GM18951 (cell line): ENCODE data around the gene SLC31A1.
"Not testable (repeated sequence)": the region's sequence is repeated elsewhere in the genome, so short reads cannot be mapped to it uniquely, and the experiment has no call there.

Source experiments
- POLR2A ChIP-seq: IDR thresholded peaks from 4 replicates; pipeline ENCODE4 v1.6.1; 2011; ENCODE audit warnings: mild to moderate bottlenecking; ENCODE audit not compliant: insufficient read length, insufficient read depth; ENCODE audit errors: extremely low read depth
- in situ Hi-C: fragments of 300-500 bp; cut with MboI; formaldehyde crosslinking; loops from one replicate; pipeline ENCODE4 v1.12.0; 2022; ENCODE audit warnings: low sequenced_read_pairs, mixed read lengths, inconsistent platforms; ENCODE audit not compliant: unreplicated experiment

SLC31A1 gene

DNA sequence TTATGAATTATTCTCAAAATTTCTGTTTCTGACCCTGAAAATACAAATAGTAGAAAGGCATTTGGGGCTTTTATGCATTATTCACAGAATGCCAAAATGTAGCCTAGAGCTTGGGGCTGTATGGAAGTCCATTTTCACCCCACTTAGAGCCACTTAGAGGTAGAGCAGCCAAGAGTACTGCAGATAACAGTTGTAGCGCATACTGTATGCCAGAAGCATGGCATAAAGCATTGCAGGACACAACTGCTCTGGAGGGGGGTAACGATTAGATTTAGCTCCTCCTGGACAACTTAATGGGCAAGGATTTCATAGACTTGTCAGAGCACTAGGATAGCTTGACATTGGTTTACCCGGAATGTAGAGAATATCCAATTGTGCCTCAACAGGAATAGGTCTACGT is 15.7 kb downstream of the SLC31A1 start:
- in situ Hi-C loops = no loop called here

GRCh38 chr9:113238202-113238858 is 17.0 kb downstream of the SLC31A1 start:
- in situ Hi-C loops = no loop called here
- TF ChIP-seq POLR2A = no peak

More for the DNA sequence above, 15.7 kb downstream of the SLC31A1 start:
- no peak for TF ChIP-seq POLR2A

DNA sequence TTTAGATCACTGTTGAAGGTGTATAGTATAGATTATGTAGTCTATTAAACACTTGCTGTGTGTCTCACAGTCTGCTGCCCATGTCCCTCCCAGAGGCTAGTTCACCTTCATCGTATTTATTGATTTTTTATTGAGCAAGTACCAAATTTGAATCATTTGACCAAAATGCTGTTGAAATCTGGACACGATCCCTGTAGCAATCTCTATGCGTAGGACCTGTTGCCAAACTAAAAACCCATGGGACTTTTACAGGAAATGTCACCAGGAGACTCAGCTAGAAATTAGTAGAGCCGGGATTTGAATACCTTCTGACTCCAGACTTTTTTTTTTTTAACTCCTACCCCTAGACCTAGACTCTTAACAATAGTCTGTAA is 17.5 kb downstream of the SLC31A1 start:
- in situ Hi-C loops = no loop called here
- TF ChIP-seq POLR2A = no peak

DNA sequence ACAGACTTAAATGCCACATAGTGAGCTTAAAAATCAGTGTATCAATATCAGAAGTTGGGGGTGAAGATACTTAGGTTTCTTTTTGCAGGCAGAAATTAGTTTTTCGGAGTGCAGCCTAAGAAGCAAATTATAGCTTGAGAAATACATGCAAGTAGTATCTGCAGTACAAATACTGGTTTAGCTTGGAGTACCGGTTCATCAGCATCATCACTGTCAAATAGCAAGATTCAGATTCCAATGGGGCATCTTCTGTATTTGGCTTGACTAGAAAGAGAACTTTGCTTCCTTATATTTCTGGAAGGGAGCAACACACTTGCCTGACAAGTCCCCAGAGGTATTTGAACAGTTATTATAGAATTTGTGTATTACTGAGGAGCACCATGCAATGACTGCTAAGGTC is 19.8 kb downstream of the SLC31A1 start:
- TF ChIP-seq POLR2A = no peak
- in situ Hi-C loops = no loop called here

- in situ Hi-C loops = no loop called here
- no peak for TF ChIP-seq POLR2A
Measured at GRCh38 chr9:113244556-113244955, 23.2 kb downstream of the SLC31A1 start.

GRCh38 chr9:113245894-113246293 is 24.6 kb downstream of the SLC31A1 start:
- TF ChIP-seq POLR2A = no peak
- in situ Hi-C loops = no loop called here

DNA sequence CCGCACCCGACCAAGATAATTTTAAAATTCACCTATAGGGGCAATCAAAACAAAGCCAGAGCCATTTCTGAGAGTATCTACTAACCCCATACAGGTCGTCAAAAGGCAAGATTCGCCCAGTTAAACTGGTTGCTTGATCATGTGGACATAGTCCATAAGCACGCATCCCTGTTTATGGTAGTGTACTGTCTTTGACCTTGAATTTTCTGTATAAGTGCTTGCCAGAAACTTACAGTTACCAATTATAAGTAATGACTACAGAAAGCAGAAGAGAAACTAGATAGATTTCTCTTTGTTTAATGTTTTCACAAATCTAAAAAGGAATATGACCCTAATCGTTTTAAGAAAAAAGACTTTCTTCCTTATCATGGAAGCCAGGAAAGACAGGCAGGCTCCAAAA is 25.6 kb downstream of the SLC31A1 start:
- in situ Hi-C loops = no loop called here
- no peak for TF ChIP-seq POLR2A

DNA sequence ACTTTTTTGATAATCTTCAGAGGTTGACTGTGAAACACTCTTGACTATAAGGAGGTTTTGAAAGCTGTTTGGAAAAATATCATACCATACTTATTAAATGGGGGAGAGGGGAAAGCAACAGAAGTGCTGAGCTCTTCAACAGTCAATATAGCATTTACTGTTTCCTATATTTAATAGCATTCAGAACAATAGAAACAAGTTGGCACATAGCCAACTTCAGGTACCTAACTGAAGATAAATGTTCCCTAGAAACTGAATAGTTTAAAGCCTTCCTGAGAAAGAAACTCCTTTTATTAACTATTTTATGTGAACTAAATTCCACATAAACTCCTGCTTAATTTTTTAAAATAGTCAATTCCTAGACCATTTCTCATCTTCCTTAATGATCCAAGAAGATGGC is 26.3 kb downstream of the SLC31A1 start:
- no peak for TF ChIP-seq POLR2A
- in situ Hi-C loops = no loop called here

DNA sequence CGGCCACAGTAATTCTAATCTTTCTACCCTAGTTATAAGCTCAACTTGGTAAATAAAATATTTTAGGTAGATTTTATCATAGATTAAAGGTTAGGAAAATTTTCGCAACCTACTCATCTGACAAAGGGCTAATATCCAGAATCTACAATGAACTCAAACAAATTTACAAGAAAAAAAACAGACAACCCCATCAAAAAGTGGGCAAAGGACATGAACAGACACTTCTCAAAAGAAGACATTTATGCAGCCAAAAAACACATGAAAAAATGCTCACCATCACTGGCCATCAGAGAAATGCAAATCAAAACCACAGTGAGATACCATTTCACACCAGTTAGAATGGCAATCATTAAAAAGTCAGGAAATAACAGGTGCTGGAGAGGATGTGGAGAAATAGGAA is 28.3 kb downstream of the SLC31A1 start:
- in situ Hi-C loops = not testable (repeated sequence)

DNA sequence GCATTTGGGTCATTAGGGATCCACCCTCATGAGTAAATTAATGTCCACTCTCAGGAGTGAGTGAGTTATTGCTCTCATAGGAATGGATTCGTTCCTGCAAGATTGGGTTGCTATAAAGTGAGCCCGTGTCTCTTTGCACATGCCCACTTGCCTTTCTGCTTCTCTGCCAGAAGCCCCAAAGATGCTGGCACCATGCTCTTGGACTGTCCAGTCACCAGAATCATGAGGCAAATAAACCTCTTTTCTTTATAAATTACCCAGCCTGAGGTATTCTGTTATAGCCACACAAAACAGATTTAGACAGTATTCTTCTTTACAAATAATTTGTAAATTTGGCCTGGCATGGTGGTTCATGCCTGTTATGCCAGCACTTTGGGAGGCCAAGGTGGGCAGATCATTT is 29.5 kb downstream of the SLC31A1 start:
- TF ChIP-seq POLR2A = no peak
- in situ Hi-C loops = no loop called here

DNA sequence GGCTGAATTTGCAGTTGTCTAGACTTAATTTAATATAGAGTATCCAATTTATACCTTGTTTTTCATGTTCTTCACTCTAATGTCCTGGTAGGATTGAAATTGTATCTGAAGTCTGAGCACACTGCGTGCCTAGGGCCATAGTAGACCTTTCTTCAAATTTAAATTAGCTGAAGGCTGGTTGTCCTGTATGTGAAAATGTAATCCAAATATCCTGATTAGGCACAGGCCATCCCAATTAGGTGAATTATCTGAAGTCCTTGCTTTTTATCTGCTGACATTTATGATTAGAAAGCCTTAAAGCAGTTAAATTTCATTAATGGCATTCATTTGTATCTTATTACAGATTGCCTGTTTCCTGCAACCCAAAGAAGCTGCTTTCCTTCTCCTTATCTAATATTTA is 33.6 kb downstream of the SLC31A1 start:
- in situ Hi-C loops = no loop called here
- no peak for TF ChIP-seq POLR2A

GRCh38 chr9:113255438-113255837 is 34.1 kb downstream of the SLC31A1 start:
- in situ Hi-C loops = no loop called here
- TF ChIP-seq POLR2A = no peak

DNA sequence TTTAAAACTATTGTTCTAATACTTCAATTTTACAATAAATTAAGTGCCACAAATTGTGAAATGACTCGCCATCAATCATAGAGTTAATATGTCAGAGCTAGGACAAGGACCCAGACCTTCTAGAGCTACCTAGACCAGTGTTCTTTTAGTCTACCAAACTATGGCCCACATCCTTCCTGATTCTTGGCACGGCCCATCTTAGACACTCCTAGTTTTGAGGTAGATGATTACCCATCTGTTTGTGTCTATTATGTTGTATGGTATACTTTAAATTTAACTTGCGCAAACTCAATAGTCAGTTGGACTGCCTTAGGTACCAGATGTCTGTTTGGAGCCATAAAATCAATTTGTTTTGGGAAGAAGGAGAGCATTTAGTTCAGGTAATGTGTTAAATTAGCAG is 36.5 kb downstream of the SLC31A1 start:
- in situ Hi-C loops = no loop called here
- TF ChIP-seq POLR2A = no peak

DNA sequence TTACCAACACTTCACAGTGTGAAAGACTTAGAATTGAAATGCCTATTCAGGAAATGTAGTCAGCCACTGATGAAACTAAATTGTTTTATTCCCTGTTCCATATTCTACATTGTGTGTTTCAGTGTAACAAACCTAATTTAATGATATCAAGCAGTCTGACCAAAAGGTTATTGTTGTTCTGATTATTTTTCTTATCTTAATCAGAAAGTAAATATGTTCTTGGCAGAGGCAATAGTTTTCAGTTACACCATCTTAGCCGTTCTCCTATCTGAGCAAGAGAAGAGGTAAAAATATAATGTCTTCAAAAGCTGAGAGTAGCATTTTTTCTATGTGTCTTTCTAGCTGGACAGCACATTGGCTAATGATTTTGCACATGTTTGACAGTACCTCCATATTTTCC is 36.9 kb downstream of the SLC31A1 start:
- in situ Hi-C loops = no loop called here
- TF ChIP-seq POLR2A = no peak
